Adipocyte (in vitro differentiated cells): ENCODE measurements around the gene HOXB1.
A peak's percentile ranks its signal among the peaks of the same experiment; 100 is the strongest.

Source experiments
- DNase-seq: peaks from one replicate; pipeline ENCODE4 v3.0.0-alpha.2; 2015; ENCODE audit warnings: low read depth
- H3K27me3 ChIP-seq: replicated peaks from 2 replicates; pipeline ENCODE4 v1.7.0; 2013; ENCODE audit warnings: mild to moderate bottlenecking, low read length, moderate library complexity; ENCODE audit not compliant: control insufficient read depth, insufficient read depth
- H3K36me3 ChIP-seq: 2 replicates; pipeline ENCODE4 v1.7.0; 2013; ENCODE audit warnings: low read length, mild to moderate bottlenecking, moderate library complexity; ENCODE audit not compliant: control insufficient read depth, insufficient read depth, severe bottlenecking
- H3K4me1 ChIP-seq: 2 replicates; pipeline ENCODE4 v1.7.0; 2013; ENCODE audit warnings: mild to moderate bottlenecking, low read length, moderate library complexity; ENCODE audit not compliant: control insufficient read depth, insufficient read depth
- H3K4me3 ChIP-seq: 2 replicates; pipeline ENCODE4 v1.7.0; 2013; ENCODE audit warnings: mild to moderate bottlenecking, low read length, moderate library complexity
- H3K9ac ChIP-seq: 2 replicates; pipeline ENCODE4 v1.7.0; 2013; ENCODE audit warnings: mild to moderate bottlenecking, low read length, moderate library complexity
- H3K9me3 ChIP-seq: 2 replicates; pipeline ENCODE4 v1.7.0; 2013; ENCODE audit warnings: mild to moderate bottlenecking, low read length, moderate library complexity; ENCODE audit not compliant: control insufficient read depth

Gene HOXB1

GRCh38 chr17:48565925-48566710, 35.3 kb upstream of the HOXB1 start:
- Histone ChIP-seq H3K4me3 (no peak overlapping the region), H3K9me3 (no peaks in the 10 kb centered on the region), H3K9ac (no peak overlapping the region), H3K36me3 (no peaks in the 10 kb centered on the region), H3K4me1 (peaks cover 54% of the 10 kb centered on the region), H3K27me3 (no peaks in the 10 kb centered on the region)
- DNase-seq = no peak

GRCh38 chr17:48565022-48565554, 34.3 kb upstream of the HOXB1 start:
- Histone ChIP-seq H3K9ac (peak overlapping the region; percentile 79), H3K9me3 (no peaks in the 10 kb centered on the region), H3K27me3 (no peaks in the 10 kb centered on the region), H3K4me3 (peak overlapping the region; percentile 76), H3K4me1 (peaks cover 52% of the 10 kb centered on the region), H3K36me3 (no peaks in the 10 kb centered on the region)
- DNase-seq = no peak

- no peaks in the 10 kb centered on the region for H3K27me3 ChIP-seq
- DNase-seq = no peak
- H3K4me3 ChIP-seq = peak overlapping the region; percentile 76
Measured at GRCh38 chr17:48564188-48565021, 33.6 kb upstream of the HOXB1 start.

GRCh38 chr17:48563867-48564187, 33.0 kb upstream of the HOXB1 start:
- no peak for DNase-seq
- H3K27me3 ChIP-seq = no peaks in the 10 kb centered on the region
- H3K4me1 ChIP-seq = peaks cover 52% of the 10 kb centered on the region
- peak overlapping the region; percentile 53 for H3K9ac ChIP-seq
- no peaks in the 10 kb centered on the region for H3K36me3 ChIP-seq
- peak overlapping the region; percentile 33 for H3K4me3 ChIP-seq
- H3K9me3 ChIP-seq = no peaks in the 10 kb centered on the region

More at GRCh38 chr17:48564188-48565021, 33.6 kb upstream of the HOXB1 start:
- H3K36me3 ChIP-seq = no peaks in the 10 kb centered on the region
- no peaks in the 10 kb centered on the region for H3K9me3 ChIP-seq
- H3K4me1 ChIP-seq = peaks cover 52% of the 10 kb centered on the region
- H3K9ac ChIP-seq = peak overlapping the region; percentile 79

- Histone ChIP-seq H3K4me3 (no peak overlapping the region), H3K27me3 (no peaks in the 10 kb centered on the region), H3K36me3 (no peaks in the 10 kb centered on the region), H3K9ac (no peak overlapping the region), H3K9me3 (no peaks in the 10 kb centered on the region), H3K4me1 (peaks cover 52% of the 10 kb centered on the region)
- DNase-seq = no peak
Measured at GRCh38 chr17:48563385-48563838, 32.6 kb upstream of the HOXB1 start.

- no peaks in the 10 kb centered on the region for H3K27me3 ChIP-seq
- H3K4me1 ChIP-seq = peaks cover 47% of the 10 kb centered on the region
- no peaks in the 10 kb centered on the region for H3K9me3 ChIP-seq
- H3K36me3 ChIP-seq = no peaks in the 10 kb centered on the region
- no peak for DNase-seq
- no peak overlapping the region for H3K9ac ChIP-seq
- no peak overlapping the region for H3K4me3 ChIP-seq
Measured at GRCh38 chr17:48562934-48563333, 32.1 kb upstream of the HOXB1 start.

GRCh38 chr17:48561884-48562810, 31.3 kb upstream of the HOXB1 start:
- Histone ChIP-seq H3K36me3 (no peaks in the 10 kb centered on the region), H3K4me3 (no peak overlapping the region), H3K4me1 (peaks cover 46% of the 10 kb centered on the region), H3K9ac (no peak overlapping the region), H3K9me3 (no peaks in the 10 kb centered on the region), H3K27me3 (no peaks in the 10 kb centered on the region)
- no peak for DNase-seq

GRCh38 chr17:48559840-48560817, 29.3 kb upstream of the HOXB1 start:
- Histone ChIP-seq H3K4me3 (no peak overlapping the region), H3K27me3 (no peaks in the 10 kb centered on the region), H3K9me3 (no peaks in the 10 kb centered on the region), H3K9ac (peak overlapping the region; percentile 48), H3K36me3 (no peaks in the 10 kb centered on the region), H3K4me1 (peaks cover 56% of the 10 kb centered on the region)
- DNase-seq = no peak

- DNase-seq = no peak
- H3K4me3 ChIP-seq = no peak overlapping the region
Measured at GRCh38 chr17:48559122-48559839, 28.5 kb upstream of the HOXB1 start.

More at GRCh38 chr17:48559122-48559839, 28.5 kb upstream of the HOXB1 start:
- peak overlapping the region; percentile 48 for H3K9ac ChIP-seq
- no peaks in the 10 kb centered on the region for H3K36me3 ChIP-seq
- H3K4me1 ChIP-seq = peaks cover 56% of the 10 kb centered on the region
- H3K27me3 ChIP-seq = no peaks in the 10 kb centered on the region
- no peaks in the 10 kb centered on the region for H3K9me3 ChIP-seq
